ENCODE data around the gene CDADC1.

GRCh38 chr13:49248622-49249002 is 887 bp downstream of the CDADC1 start:
- TF ChIP-seq CTCF (conservative IDR thresholded peaks at IDR 0.05) = peak; percentile 41
- no peak for TF ChIP-seq ZFX (IDR thresholded peaks at IDR 0.05)
